Dendritic cell treated with granulocyte-macrophage colony-stimulating factor and Interleukin-4, amounts not matched to agents 40 ng/mL and 50 ng/mL, for 4 days (primary cell): Measurements from ENCODE around the gene PYGM.
"Not testable (repeated sequence)": the region's sequence is repeated elsewhere in the genome, so short reads cannot be mapped to it uniquely, and the experiment has no call there.

Source experiments
- H3K27ac Mint-ChIP-seq: one replicate; pipeline ENCODE4 v1.8.0; 2022; ENCODE audit warnings: mild to moderate bottlenecking, mixed read lengths
- H3K27me3 Mint-ChIP-seq: one replicate; pipeline ENCODE4 v1.8.0; 2022; ENCODE audit warnings: mild to moderate bottlenecking, mixed read lengths
- H3K36me3 Mint-ChIP-seq: one replicate; pipeline ENCODE4 v1.8.0; 2022; ENCODE audit warnings: low read depth, mixed read lengths
- H3K4me1 Mint-ChIP-seq: one replicate; pipeline ENCODE4 v1.8.0; 2022; ENCODE audit warnings: low read depth, mixed read lengths
- H3K4me3 Mint-ChIP-seq: one replicate; pipeline ENCODE4 v1.8.0; 2022; ENCODE audit warnings: mild to moderate bottlenecking, moderate library complexity, mixed read lengths
- H3K9me3 Mint-ChIP-seq: one replicate; pipeline ENCODE4 v1.8.0; 2022; ENCODE audit warnings: mixed read lengths
- intact Hi-C: fragments of 100-400 bp; cut with micrococcal nuclease; formaldehyde crosslinking; loops from one replicate; pipeline ENCODE4 v1.15.0; 2022

PYGM gene

DNA sequence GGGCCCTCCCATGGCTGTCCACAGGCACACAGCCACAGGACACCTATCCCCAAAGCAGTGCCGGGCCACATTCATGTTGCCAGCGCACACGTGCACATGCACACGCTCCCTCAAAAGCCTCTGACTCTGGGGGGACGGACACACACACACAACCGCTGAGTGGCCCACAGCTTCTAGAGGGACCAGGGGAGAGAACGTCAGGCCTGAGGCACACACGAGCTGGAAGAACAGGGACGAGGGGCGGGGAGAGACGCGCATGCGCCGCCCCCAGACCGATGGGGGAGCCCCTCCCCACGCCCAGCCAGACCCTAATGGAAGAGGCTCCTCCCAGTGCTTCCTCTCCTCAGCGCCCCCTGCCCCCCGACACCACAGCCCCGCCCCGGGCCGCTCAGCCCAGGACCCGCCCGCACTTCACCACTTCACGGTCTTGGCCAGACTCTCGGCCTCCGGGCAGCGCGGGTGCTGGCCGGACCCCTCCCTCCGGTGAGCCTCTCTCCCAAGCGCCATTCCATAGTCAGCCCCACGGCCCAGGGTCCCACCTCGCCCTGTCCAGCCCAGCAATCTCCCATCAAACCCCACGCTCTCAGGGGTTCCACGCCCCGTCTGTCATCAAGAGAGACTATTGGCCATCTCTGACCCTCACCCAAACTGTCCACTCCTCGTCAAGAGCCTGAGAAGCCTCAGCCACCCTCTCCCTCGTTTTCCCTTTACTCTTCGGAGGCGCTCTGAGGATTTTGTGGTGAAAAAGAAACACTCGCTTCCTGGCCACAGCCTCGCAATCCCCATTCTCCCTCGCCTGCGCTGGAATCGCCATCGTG is 48.4 kb downstream of the PYGM start:
- Mint-ChIP-seq H3K27me3 (peaks cover 72% of the 10 kb centered on the region), H3K36me3 (no peaks in the 10 kb centered on the region), H3K4me3 (no peak overlapping the region), H3K9me3 (no peaks in the 10 kb centered on the region), H3K4me1 (peaks cover 20% of the 10 kb centered on the region), H3K27ac (no peak overlapping the region)
- intact Hi-C loops: no loop called here

DNA sequence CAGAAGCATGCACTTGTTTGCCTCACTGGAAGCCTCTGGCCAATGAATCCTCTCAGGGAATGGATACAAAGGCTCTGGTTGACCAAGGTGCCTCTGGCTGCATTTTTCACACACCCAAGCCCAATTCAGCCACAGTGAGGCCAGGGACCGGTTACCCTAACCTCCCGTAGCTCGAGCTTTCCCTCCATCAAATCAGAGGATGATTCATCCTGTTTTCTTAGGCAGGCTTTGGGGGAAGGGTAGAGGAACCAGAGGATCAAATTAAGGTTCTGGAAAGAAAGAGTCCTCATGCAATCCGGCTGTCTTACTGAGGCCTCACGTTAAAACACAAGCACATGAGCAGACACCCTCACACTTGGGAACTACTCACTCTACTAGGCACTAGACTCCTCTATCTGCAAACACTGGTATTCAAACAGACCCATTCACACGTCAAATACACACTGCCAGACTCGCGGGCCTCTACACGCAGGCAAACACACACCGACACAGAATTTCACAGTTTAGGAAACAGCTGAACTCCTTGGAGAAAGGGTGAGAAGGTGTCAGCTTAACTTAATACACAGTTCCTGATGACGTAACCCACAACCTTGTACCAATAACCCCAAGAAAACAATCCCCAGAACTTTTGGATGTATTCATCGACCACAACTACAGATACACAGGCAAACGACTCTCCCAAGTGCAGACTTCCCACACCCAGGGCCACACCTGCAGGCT is 49.2 kb downstream of the PYGM start:
- Mint-ChIP-seq H3K4me1 (peaks cover 20% of the 10 kb centered on the region), H3K27ac (no peak overlapping the region), H3K9me3 (no peaks in the 10 kb centered on the region), H3K4me3 (no peak overlapping the region), H3K27me3 (peaks cover 67% of the 10 kb centered on the region), H3K36me3 (no peaks in the 10 kb centered on the region)
- intact Hi-C loops: no loop called here

DNA sequence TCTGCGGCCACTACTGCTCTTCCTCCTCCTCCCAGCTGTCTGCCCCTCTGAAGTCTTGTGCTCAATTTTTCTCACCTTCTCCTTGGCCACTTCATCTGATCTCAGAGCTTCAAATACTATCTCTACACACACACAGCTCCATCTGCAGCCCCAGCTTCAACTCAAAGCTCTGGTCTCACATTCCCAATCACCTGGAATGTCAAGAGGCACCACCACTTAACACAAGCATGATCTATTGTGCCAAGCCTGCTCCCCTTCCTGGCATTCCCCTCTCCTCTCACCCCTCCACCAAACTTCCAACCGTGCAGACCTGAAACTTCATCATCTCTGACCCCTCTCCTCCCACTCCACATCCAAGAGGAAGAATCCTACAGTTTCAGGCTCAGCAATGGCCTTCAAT is 54.3 kb downstream of the PYGM start:
- Mint-ChIP-seq H3K9me3 (no peaks in the 10 kb centered on the region), H3K36me3 (no peaks in the 10 kb centered on the region), H3K27me3 (peaks cover 45% of the 10 kb centered on the region), H3K4me1 (peaks cover 8% of the 10 kb centered on the region), H3K27ac (no peak overlapping the region), H3K4me3 (no peak overlapping the region)
- intact Hi-C loops: no loop called here

DNA sequence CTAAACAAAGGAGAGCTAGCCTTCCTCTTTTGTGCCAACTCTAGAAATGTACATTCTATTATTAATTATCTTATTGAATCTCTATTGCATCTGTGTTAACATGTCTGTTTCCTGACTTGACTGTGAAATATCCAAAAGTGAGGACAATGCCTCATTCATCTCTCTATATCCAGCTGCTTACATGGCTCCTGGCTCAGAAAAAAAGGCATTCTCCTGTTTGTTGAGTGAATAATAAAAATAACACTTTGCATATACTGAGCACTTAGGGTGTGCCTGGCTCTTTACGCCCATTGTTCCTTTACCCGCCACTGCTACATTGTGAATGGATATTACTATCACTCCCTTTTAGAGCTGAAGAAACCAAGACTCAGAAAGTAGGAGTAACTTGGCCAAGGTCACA is 56.7 kb downstream of the PYGM start:
- Mint-ChIP-seq H3K4me1 (no peaks in the 10 kb centered on the region), H3K36me3 (no peaks in the 10 kb centered on the region), H3K27ac (no peak overlapping the region), H3K4me3 (no peak overlapping the region), H3K9me3 (no peaks in the 10 kb centered on the region), H3K27me3 (peaks cover 28% of the 10 kb centered on the region)
- intact Hi-C loops: no loop called here

DNA sequence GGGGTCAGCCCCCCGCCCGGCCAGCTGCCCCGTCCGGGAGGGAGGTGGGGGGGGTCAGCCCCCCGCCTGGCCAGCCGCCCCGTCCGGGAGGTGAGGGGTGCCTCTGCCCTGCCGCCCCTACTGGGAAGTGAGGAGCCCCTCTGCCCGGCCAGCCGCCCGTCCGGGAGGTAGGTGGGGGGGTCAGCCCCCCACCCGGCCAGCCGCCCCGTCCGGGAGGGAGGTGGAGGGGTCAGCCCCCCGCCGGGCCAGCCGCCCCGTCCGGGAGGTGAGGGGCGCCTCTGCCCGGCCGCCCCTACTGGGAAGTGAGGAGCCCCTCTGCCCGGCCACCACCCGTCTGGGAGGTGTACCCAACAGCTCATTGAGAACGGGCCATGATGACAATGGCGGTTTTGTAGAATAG is 57.8 kb downstream of the PYGM start:
- intact Hi-C loops, H3K36me3 Mint-ChIP-seq, H3K4me3 Mint-ChIP-seq, H3K4me1 Mint-ChIP-seq, H3K27ac Mint-ChIP-seq, H3K9me3 Mint-ChIP-seq: not testable (repeated sequence)
- H3K27me3 Mint-ChIP-seq: peaks cover 32% of the 10 kb centered on the region

DNA sequence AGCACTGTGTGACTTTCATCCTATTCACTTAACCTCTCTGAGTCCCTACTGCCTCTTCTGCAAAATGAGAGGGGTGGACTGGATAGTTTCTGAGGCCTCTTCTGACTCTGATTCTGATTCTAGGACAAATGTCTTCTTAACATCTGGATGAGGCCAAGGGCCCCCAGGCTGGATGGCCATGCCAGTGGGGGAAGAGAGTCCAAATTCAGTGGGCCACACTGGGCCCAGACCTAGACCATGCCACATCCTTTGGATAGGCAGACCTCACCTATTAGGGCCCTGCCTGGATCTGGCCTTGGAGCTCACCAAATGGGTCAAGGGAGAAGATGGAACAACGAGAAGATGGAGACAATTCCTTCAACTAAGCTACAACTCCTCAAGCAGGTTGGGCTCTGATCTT is 61.3 kb downstream of the PYGM start:
- no peaks in the 10 kb centered on the region for H3K36me3 Mint-ChIP-seq
- no peaks in the 10 kb centered on the region for H3K9me3 Mint-ChIP-seq
- H3K27me3 Mint-ChIP-seq: peaks cover 38% of the 10 kb centered on the region
- no peaks in the 10 kb centered on the region for H3K4me1 Mint-ChIP-seq
- H3K27ac Mint-ChIP-seq: no peak overlapping the region
- H3K4me3 Mint-ChIP-seq: no peak overlapping the region
- intact Hi-C loops: no loop called here

DNA sequence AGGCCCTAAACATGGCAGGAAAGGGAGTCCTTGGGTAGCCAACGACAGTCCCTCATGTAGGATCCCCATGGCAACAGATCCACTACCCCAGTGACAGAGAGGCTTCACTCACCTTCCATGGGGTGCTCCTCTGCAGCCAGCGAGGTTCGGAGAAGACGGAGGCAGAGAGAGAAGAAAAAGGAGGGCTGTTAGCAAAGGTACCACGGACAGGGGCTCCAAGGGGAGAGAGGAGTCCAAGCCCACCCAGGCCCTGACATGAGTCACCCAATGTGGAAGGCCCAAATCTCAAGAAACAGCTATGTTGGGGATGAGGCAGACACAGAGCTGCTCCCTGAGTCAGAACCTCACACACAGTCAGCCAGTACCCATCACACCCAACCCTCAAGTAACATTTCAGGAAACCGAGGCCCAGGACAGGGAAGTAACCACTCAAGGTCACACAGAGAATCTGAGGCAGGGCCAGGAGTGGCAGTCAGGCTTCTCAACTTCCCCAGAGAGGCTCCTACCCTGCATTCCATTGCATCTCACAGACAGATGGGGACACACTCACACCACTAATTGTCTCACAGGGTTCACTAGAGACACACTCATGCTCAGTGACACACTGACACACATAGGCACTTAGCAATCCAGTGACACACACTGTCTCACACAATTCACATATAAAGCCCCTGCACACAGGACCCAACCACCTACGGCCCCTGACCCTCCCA is 62.0 kb downstream of the PYGM start:
- H3K4me3 Mint-ChIP-seq: no peak overlapping the region
- H3K27me3 Mint-ChIP-seq: peaks cover 44% of the 10 kb centered on the region
- no peaks in the 10 kb centered on the region for H3K36me3 Mint-ChIP-seq
- no peaks in the 10 kb centered on the region for H3K9me3 Mint-ChIP-seq
- peaks cover 5% of the 10 kb centered on the region for H3K4me1 Mint-ChIP-seq
- intact Hi-C loops: no loop called here
- no peak overlapping the region for H3K27ac Mint-ChIP-seq
